NCI-H345 treated with DMSO at 0.1 percent for 48 hours (cell line): ENCODE results near the gene TGFBR1.

Experiments used
- DNase-seq: peaks from one replicate; lab custom pipeline; 2025; ENCODE audit not compliant: unreplicated experiment; lab: John Stamatoyannopoulos, UW

TGFBR1 gene

GRCh38 chr9:99105152-99106043, 485 bp downstream of the TGFBR1 start:
- no peak for DNase-seq

- no peak for DNase-seq
These were observed 1.1 kb downstream of the TGFBR1 start for GRCh38 chr9:99106044-99106375.

GRCh38 chr9:99107421-99107820, 2.5 kb downstream of the TGFBR1 start:
- DNase-seq, result no peak

- DNase-seq, result no peak
These were observed 3.2 kb downstream of the TGFBR1 start for GRCh38 chr9:99108131-99108530.

- no peak for DNase-seq
These were observed 4.6 kb downstream of the TGFBR1 start for GRCh38 chr9:99109522-99109921.

- no peak for DNase-seq
These were observed 8.0 kb downstream of the TGFBR1 start for GRCh38 chr9:99112750-99113413.

GRCh38 chr9:99113414-99114048, 8.6 kb downstream of the TGFBR1 start:
- DNase-seq, result no peak

GRCh38 chr9:99114049-99114440, 9.1 kb downstream of the TGFBR1 start:
- no peak for DNase-seq

GRCh38 chr9:99114846-99115500, 10.1 kb downstream of the TGFBR1 start:
- no peak for DNase-seq

- DNase-seq, result no peak
These were observed 11.1 kb downstream of the TGFBR1 start for GRCh38 chr9:99116003-99116411.

- no peak for DNase-seq
These were observed 14.0 kb downstream of the TGFBR1 start for GRCh38 chr9:99118782-99119466.

- DNase-seq, result no peak
These were observed 15.2 kb downstream of the TGFBR1 start for GRCh38 chr9:99119976-99120655.

- no peak for DNase-seq
These were observed 16.7 kb downstream of the TGFBR1 start for GRCh38 chr9:99121604-99122003.

GRCh38 chr9:99124534-99125255, 19.8 kb downstream of the TGFBR1 start:
- DNase-seq, result no peak

GRCh38 chr9:99125446-99125845, 20.5 kb downstream of the TGFBR1 start:
- no peak for DNase-seq

GRCh38 chr9:99126312-99126711, 21.4 kb downstream of the TGFBR1 start:
- no peak for DNase-seq

GRCh38 chr9:99127356-99128132, 22.6 kb downstream of the TGFBR1 start:
- DNase-seq, result no peak

- no peak for DNase-seq
These were observed 23.2 kb downstream of the TGFBR1 start for GRCh38 chr9:99128133-99128406.

- DNase-seq, result no peak
These were observed 24.2 kb downstream of the TGFBR1 start for GRCh38 chr9:99129091-99129490.
